Upper lobe of left lung (tissue), 6 donors: ENCODE data around the gene RGS8. TPM values are rescaled to one million over a fixed set of nuclear protein-coding genes. Genes with fewer than 3 reads are reported as not detected.

Source experiments
- ATAC-seq, 2 donors: fragments of 200-7000 bp; cut with Tn5 transposase; one replicate each; pipeline ENCODE4 v1.9.1; 2022; ENCODE audit warnings: mild to moderate bottlenecking in 2 of 2, moderate library complexity in 2 of 2; ENCODE audit not compliant: low FRiP score in 2 of 2
- DNase-seq, 2 donors: peaks; one replicate each; pipeline ENCODE4 v3.0.0-alpha.2; 2019 to 2020
- H3K27ac ChIP-seq, 4 donors: fragments of 200-600 bp; sonication (generic); one replicate each; pipeline ENCODE4 v1.5.1; 2016 to 2019
- H3K27me3 ChIP-seq, 4 donors: fragments of 200-600 bp; sonication (generic); one replicate each; pipeline ENCODE4 v1.5.1; 2017 to 2019
- H3K36me3 ChIP-seq, 4 donors: fragments of 200-600 bp; sonication (generic); one replicate each; pipeline ENCODE4 v1.5.1; 2016 to 2019
- H3K4me1 ChIP-seq, 4 donors: fragments of 200-600 bp; sonication (generic); one replicate each; pipeline ENCODE4 v1.5.1; 2018 to 2019
- H3K4me3 ChIP-seq, 4 donors: fragments of 200-600 bp; sonication (generic); one replicate each; pipeline ENCODE4 v1.5.1; 2017 to 2019; ENCODE audit warnings: mild to moderate bottlenecking in 2 of 4, moderate library complexity in 1 of 4
- H3K9me3 ChIP-seq, 4 donors: fragments of 200-600 bp; sonication (generic); one replicate each; pipeline ENCODE4 v1.5.1; 2018 to 2019
- CTCF ChIP-seq, 6 experiments: fragments of 450-650 bp in 4 of 6; fragments of 200-600 bp in 2 of 6; sonication (generic) in 2 of 6; IDR thresholded peaks; one replicate each; pipeline ENCODE4 v1.5.1; 2016 to 2019; ENCODE audit warnings: antibody characterized with exemption in 6 of 6
- EP300 ChIP-seq, 4 donors: sonication (generic); formaldehyde crosslinking; IDR thresholded peaks; one replicate each; pipeline ENCODE4 v1.5.1; 2017; ENCODE audit warnings: antibody characterized with exemption in 4 of 4, control low read depth in 2 of 4
- POLR2A ChIP-seq, 4 donors: fragments of 450-650 bp; IDR thresholded peaks; one replicate each; pipeline ENCODE4 v1.5.1; 2016 to 2017; ENCODE audit warnings: antibody characterized with exemption in 4 of 4, mild to moderate bottlenecking in 2 of 4
- POLR2AphosphoS5 ChIP-seq, 2 donors: sonication (generic); formaldehyde crosslinking; IDR thresholded peaks; one replicate each; pipeline ENCODE4 v1.5.1; 2017; ENCODE audit warnings: antibody characterized with exemption in 2 of 2
- WGBS, 2 donors: methylation state at CpG; one replicate each; pipeline ENCODE4 v1.1.5; 2017 to 2018; 5-methylcytosine and 5-hydroxymethylcytosine counted together
- total RNA-seq, 6 donors: library from RNA; depleted of rRNA in 4 of 6; stranded (reverse); fragments of >200 nt in 4 of 6; gene quantifications; one replicate each; pipeline versions ENCODE4 v1.1.0 to v1.2.1, GENCODE V29; 2016 to 2021
- donor health status: DM: no; HTN: no; CAD: no; lungs with moderate emphysema.
- donor health status: DM: no; HTN: yes; CAD: no; lungs with severe emphysema.

RGS8 gene
- total RNA-seq, 6 donors from 2014 or later = 0.20 TPM; not detected in 5

- WGBS, 2 donors = 79% methylated on average over 3 of the region's 3 CpGs
- Histone ChIP-seq H3K4me1 (no peaks in the 10 kb centered on the region), H3K9me3 (no peaks in the 10 kb centered on the region), H3K36me3 (no peaks in the 10 kb centered on the region), H3K27ac (no peak overlapping the region), H3K4me3 (no peak overlapping the region), H3K27me3 (no peaks in the 10 kb centered on the region)
- ATAC-seq (no peak), DNase-seq (no peak)
- TF ChIP-seq POLR2A (IDR thresholded peaks at IDR 0.05) = no peak
- no peak for TF ChIP-seq EP300 (IDR thresholded peaks at IDR 0.05)
- TF ChIP-seq CTCF (IDR thresholded peaks at IDR 0.05) = no peak
- TF ChIP-seq POLR2AphosphoS5 (IDR thresholded peaks at IDR 0.05) = no peak
Observed at GRCh38 chr1:182713939-182714338, 29.6 kb upstream of the RGS8 start.

- TF ChIP-seq POLR2A (IDR thresholded peaks at IDR 0.05) (no peak), EP300 (IDR thresholded peaks at IDR 0.05) (no peak), CTCF (IDR thresholded peaks at IDR 0.05) (no peak), POLR2AphosphoS5 (IDR thresholded peaks at IDR 0.05) (no peak)
- no peak overlapping the region for H3K4me3 ChIP-seq
- ATAC-seq = no peak
- no peaks in the 10 kb centered on the region for H3K4me1 ChIP-seq
- WGBS, 2 donors = 95 to 96% methylated on average over 3 of the region's 3 CpGs
- no peak overlapping the region for H3K27ac ChIP-seq
- H3K9me3 ChIP-seq = no peaks in the 10 kb centered on the region
- H3K36me3 ChIP-seq = no peaks in the 10 kb centered on the region
- H3K27me3 ChIP-seq = no peaks in the 10 kb centered on the region
- DNase-seq = no peak
Observed at GRCh38 chr1:182713492-182713891, 29.1 kb upstream of the RGS8 start.

- TF ChIP-seq CTCF (IDR thresholded peaks at IDR 0.05) = no peak
- TF ChIP-seq POLR2A (IDR thresholded peaks at IDR 0.05) = no peak
- no peak for TF ChIP-seq POLR2AphosphoS5 (IDR thresholded peaks at IDR 0.05)
- no peak for TF ChIP-seq EP300 (IDR thresholded peaks at IDR 0.05)
- H3K4me3 ChIP-seq = no peak overlapping the region
- H3K36me3 ChIP-seq = no peaks in the 10 kb centered on the region
- no peaks in the 10 kb centered on the region for H3K4me1 ChIP-seq
- H3K27ac ChIP-seq = no peak overlapping the region
- ATAC-seq (no peak), DNase-seq (no peak)
- H3K27me3 ChIP-seq = no peaks in the 10 kb centered on the region
- H3K9me3 ChIP-seq = no peaks in the 10 kb centered on the region
- WGBS, 2 donors = 88 to 97% methylated on average over 2 of the region's 2 CpGs
Observed at GRCh38 chr1:182709855-182710254, 25.5 kb upstream of the RGS8 start.

- Histone ChIP-seq H3K4me1 (no peaks in the 10 kb centered on the region), H3K27ac (no peak overlapping the region), H3K4me3 (no peak overlapping the region), H3K36me3 (no peaks in the 10 kb centered on the region), H3K9me3 (no peaks in the 10 kb centered on the region), H3K27me3 (no peaks in the 10 kb centered on the region)
- no peak for ATAC-seq
- DNase-seq = no peak
- 92 to 93% methylated on average over 1 of the region's 1 CpG for WGBS, 2 donors
- TF ChIP-seq POLR2AphosphoS5 (IDR thresholded peaks at IDR 0.05) (no peak), CTCF (IDR thresholded peaks at IDR 0.05) (no peak), EP300 (IDR thresholded peaks at IDR 0.05) (no peak), POLR2A (IDR thresholded peaks at IDR 0.05) (no peak)
Observed at GRCh38 chr1:182709225-182709764, 24.9 kb upstream of the RGS8 start.

GRCh38 chr1:182707122-182707521 lies 22.7 kb upstream of the RGS8 start:
- 83 to 91% methylated on average over 1 of the region's 1 CpG for WGBS, 2 donors

More at GRCh38 chr1:182707122-182707521, 22.7 kb upstream of the RGS8 start:
- H3K36me3 ChIP-seq = no peaks in the 10 kb centered on the region
- H3K4me1 ChIP-seq = no peaks in the 10 kb centered on the region
- no peak for DNase-seq
- H3K27ac ChIP-seq = no peak overlapping the region
- no peak for ATAC-seq
- no peaks in the 10 kb centered on the region for H3K27me3 ChIP-seq
- no peak for TF ChIP-seq POLR2AphosphoS5 (IDR thresholded peaks at IDR 0.05)
- no peak for TF ChIP-seq EP300 (IDR thresholded peaks at IDR 0.05)
- no peak for TF ChIP-seq CTCF (IDR thresholded peaks at IDR 0.05)
- no peak for TF ChIP-seq POLR2A (IDR thresholded peaks at IDR 0.05)
- no peaks in the 10 kb centered on the region for H3K9me3 ChIP-seq
- H3K4me3 ChIP-seq = no peak overlapping the region
